HEK293 (cell line): Measurements from ENCODE around the gene ERF.
A peak's percentile ranks its signal among the peaks of the same experiment; 100 is the strongest.

Experiments
- CTCF ChIA-PET: fragments of 350-600 bp; formaldehyde crosslinking; extraction: SDS; loops from one replicate; lab custom pipeline; 2021; ENCODE audit warnings: antibody characterized with exemption; lab: Yijun Ruan, JAX
- POLR2A ChIA-PET: fragments of 300-600 bp; formaldehyde crosslinking; extraction: SDS; loops from one replicate; lab custom pipeline; 2020; ENCODE audit warnings: antibody characterized with exemption, inconsistent platforms; lab: Yijun Ruan, JAX
- H3K27ac ChIP-seq: fragments of 200-500 bp; sonication (Bioruptor generic); 2 replicates; pipeline ENCODE4 v1.5.1; 2014; ENCODE audit warnings: low read depth, low read length, control low read depth, inconsistent platforms; ENCODE audit errors: extremely low read depth
- H3K36me3 ChIP-seq, 2 experiments: fragments of 200-500 bp in 1 of 2; sonication (Bioruptor generic) in 1 of 2; 1 replicate in 1 of 2; 2 replicates in 1 of 2; pipeline ENCODE4 v1.5.1; 2014 to 2017; ENCODE audit warnings: inconsistent platforms in 2 of 2, low read length in 2 of 2; ENCODE audit not compliant: control insufficient read depth in 2 of 2, insufficient read depth in 1 of 2
- H3K4me1 ChIP-seq: fragments of 200-500 bp; sonication (Bioruptor generic); 2 replicates; pipeline ENCODE4 v1.5.1; 2014; ENCODE audit warnings: mild to moderate bottlenecking, low read length, inconsistent platforms; ENCODE audit not compliant: control insufficient read depth, insufficient read depth
- H3K4me3 ChIP-seq: 2 replicates; pipeline ENCODE4 v1.5.1; 2011; ENCODE audit warnings: low read depth, mild to moderate bottlenecking, control low read depth, low read length, moderate library complexity
- H3K9me3 ChIP-seq: fragments of 200-500 bp; sonication (Bioruptor generic); 2 replicates; pipeline ENCODE4 v1.5.1; 2014; ENCODE audit warnings: low read depth, low read length, inconsistent platforms; ENCODE audit not compliant: control insufficient read depth, insufficient read depth
- EGR2 ChIP-seq: fragments of 450-650 bp; formaldehyde crosslinking; IDR thresholded peaks from 2 replicates; pipeline ENCODE4 v1.5.1; 2016; ENCODE audit warnings: low read depth, missing biosample characterization, missing genetic modification characterization
- HOXA7 ChIP-seq: sonication (generic); formaldehyde crosslinking; IDR thresholded peaks from 2 replicates; pipeline ENCODE4 v1.8.1; 2022; ENCODE audit warnings: missing genetic modification reagents, borderline replicate concordance
- SETDB1 ChIP-seq: IDR thresholded peaks from one replicate; pipeline ENCODE4 v1.6.1; 2017; ENCODE audit warnings: mild to moderate bottlenecking, low read length, moderate library complexity, mixed read lengths; ENCODE audit not compliant: insufficient read length
- SP3 ChIP-seq: fragments of 450-650 bp; formaldehyde crosslinking; IDR thresholded peaks from 2 replicates; pipeline ENCODE4 v1.5.1; 2016; ENCODE audit warnings: missing biosample characterization, missing genetic modification characterization
- ZNF16 ChIP-seq: fragments of 450-650 bp; formaldehyde crosslinking; IDR thresholded peaks from 2 replicates; pipeline ENCODE4 v1.5.1; 2016; ENCODE audit warnings: low read depth, missing biosample characterization, missing genetic modification characterization
- ZNF19 ChIP-seq: fragments of 450-650 bp; formaldehyde crosslinking; IDR thresholded peaks from 2 replicates; pipeline ENCODE4; 2016; ENCODE audit warnings: missing biosample characterization, missing genetic modification characterization, low read depth
- ZNF404 ChIP-seq: fragments of 450-650 bp; formaldehyde crosslinking; IDR thresholded peaks from 2 replicates; pipeline ENCODE4 v1.5.1; 2017; ENCODE audit warnings: missing biosample characterization, missing genetic modification characterization
- ZNF510 ChIP-seq: fragments of 450-650 bp; formaldehyde crosslinking; IDR thresholded peaks from 2 replicates; pipeline ENCODE4 v1.5.1; 2018; ENCODE audit warnings: mild to moderate bottlenecking, missing genetic modification characterization, missing biosample characterization; ENCODE audit not compliant: insufficient replicate concordance
- ZNF548 ChIP-seq: fragments of 450-650 bp; formaldehyde crosslinking; IDR thresholded peaks from 2 replicates; pipeline ENCODE4 v1.5.1; 2016; ENCODE audit warnings: missing biosample characterization, missing genetic modification characterization
- ZNF585B ChIP-seq: fragments of 450-650 bp; formaldehyde crosslinking; IDR thresholded peaks from 2 replicates; pipeline ENCODE4 v1.5.1; 2016; ENCODE audit warnings: missing biosample characterization, missing genetic modification characterization
- ZNF596 ChIP-seq: fragments of 450-650 bp; IDR thresholded peaks from 2 replicates; pipeline ENCODE4 v1.5.0; 2018; ENCODE audit warnings: missing biosample characterization, mild to moderate bottlenecking, missing genetic modification characterization, moderate library complexity
- ZNF600 ChIP-seq: fragments of 450-650 bp; formaldehyde crosslinking; IDR thresholded peaks from 2 replicates; pipeline ENCODE4 v1.5.1; 2016; ENCODE audit warnings: missing biosample characterization, missing genetic modification characterization
- ZNF837 ChIP-seq: fragments of 450-650 bp; formaldehyde crosslinking; IDR thresholded peaks from 2 replicates; pipeline ENCODE4 v1.5.1; 2016; ENCODE audit warnings: missing biosample characterization, missing genetic modification characterization
- ZSCAN23 ChIP-seq: fragments of 450-650 bp; formaldehyde crosslinking; IDR thresholded peaks from 2 replicates; pipeline ENCODE4 v1.5.1; 2016; ENCODE audit warnings: missing biosample characterization, missing genetic modification characterization
- TF ChIP-seq, protein P1 (sequence below): fragments of 450-650 bp; formaldehyde crosslinking; IDR thresholded peaks from 2 replicates; pipeline ENCODE4 v1.5.1; 2016; ENCODE audit warnings: missing biosample characterization, missing genetic modification characterization, borderline replicate concordance
- TF ChIP-seq, protein P2 (sequence below): fragments of 450-650 bp; formaldehyde crosslinking; IDR thresholded peaks from 2 replicates; pipeline ENCODE4 v1.5.1; 2016; ENCODE audit warnings: missing biosample characterization, missing genetic modification characterization
- TF ChIP-seq, protein P3 (sequence below): fragments of 450-650 bp; formaldehyde crosslinking; IDR thresholded peaks from 2 replicates; pipeline ENCODE4 v1.5.1; 2017; ENCODE audit warnings: missing biosample characterization, missing genetic modification characterization
- TF ChIP-seq, protein P4 (sequence below): fragments of 450-650 bp; formaldehyde crosslinking; IDR thresholded peaks from 2 replicates; pipeline ENCODE4 v1.5.1; 2017; ENCODE audit warnings: missing biosample characterization, missing genetic modification characterization
- TF ChIP-seq, protein P5 (sequence below): fragments of 450-650 bp; formaldehyde crosslinking; IDR thresholded peaks from 2 replicates; pipeline ENCODE4 v1.5.1; 2016; ENCODE audit warnings: missing biosample characterization, missing genetic modification characterization

ERF gene

DNA sequence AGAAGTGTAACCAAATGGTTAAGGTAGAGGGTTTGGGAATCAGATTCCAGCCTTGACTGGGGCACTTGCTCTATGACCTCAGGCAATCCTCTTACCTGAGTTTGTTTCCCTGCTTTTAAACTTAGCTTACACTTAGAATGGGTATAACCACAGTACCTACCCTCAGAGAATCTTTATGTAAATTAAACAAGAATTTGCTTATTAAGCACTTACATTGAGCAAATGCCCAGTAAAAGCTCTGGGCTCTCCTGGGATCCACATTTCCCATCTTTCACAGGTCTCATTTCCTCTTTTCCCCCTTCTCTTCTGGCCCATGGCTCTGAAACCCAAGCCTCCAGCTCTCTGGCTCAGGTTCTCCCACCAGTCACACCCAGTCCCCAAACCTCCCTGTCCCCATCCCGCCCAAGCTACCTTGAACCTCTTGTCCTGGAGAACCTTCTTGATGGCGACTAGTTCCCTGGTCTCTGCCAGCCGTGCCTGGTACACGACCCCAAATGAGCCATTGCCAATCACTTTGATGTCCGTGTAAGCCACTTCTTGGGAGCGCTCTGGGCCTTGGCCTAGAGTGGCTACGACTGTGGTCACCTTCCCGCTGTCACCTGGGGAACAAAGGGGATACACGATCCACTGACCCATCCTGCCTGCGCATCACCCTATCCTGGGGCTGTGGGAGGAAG, 15.2 kb downstream of the ERF start (continued):
- TF ChIP-seq ZNF404 (no peak), ZNF837 (tag by site-specific recombination) (no peak)
- TF ChIP-seq, protein P1, sequence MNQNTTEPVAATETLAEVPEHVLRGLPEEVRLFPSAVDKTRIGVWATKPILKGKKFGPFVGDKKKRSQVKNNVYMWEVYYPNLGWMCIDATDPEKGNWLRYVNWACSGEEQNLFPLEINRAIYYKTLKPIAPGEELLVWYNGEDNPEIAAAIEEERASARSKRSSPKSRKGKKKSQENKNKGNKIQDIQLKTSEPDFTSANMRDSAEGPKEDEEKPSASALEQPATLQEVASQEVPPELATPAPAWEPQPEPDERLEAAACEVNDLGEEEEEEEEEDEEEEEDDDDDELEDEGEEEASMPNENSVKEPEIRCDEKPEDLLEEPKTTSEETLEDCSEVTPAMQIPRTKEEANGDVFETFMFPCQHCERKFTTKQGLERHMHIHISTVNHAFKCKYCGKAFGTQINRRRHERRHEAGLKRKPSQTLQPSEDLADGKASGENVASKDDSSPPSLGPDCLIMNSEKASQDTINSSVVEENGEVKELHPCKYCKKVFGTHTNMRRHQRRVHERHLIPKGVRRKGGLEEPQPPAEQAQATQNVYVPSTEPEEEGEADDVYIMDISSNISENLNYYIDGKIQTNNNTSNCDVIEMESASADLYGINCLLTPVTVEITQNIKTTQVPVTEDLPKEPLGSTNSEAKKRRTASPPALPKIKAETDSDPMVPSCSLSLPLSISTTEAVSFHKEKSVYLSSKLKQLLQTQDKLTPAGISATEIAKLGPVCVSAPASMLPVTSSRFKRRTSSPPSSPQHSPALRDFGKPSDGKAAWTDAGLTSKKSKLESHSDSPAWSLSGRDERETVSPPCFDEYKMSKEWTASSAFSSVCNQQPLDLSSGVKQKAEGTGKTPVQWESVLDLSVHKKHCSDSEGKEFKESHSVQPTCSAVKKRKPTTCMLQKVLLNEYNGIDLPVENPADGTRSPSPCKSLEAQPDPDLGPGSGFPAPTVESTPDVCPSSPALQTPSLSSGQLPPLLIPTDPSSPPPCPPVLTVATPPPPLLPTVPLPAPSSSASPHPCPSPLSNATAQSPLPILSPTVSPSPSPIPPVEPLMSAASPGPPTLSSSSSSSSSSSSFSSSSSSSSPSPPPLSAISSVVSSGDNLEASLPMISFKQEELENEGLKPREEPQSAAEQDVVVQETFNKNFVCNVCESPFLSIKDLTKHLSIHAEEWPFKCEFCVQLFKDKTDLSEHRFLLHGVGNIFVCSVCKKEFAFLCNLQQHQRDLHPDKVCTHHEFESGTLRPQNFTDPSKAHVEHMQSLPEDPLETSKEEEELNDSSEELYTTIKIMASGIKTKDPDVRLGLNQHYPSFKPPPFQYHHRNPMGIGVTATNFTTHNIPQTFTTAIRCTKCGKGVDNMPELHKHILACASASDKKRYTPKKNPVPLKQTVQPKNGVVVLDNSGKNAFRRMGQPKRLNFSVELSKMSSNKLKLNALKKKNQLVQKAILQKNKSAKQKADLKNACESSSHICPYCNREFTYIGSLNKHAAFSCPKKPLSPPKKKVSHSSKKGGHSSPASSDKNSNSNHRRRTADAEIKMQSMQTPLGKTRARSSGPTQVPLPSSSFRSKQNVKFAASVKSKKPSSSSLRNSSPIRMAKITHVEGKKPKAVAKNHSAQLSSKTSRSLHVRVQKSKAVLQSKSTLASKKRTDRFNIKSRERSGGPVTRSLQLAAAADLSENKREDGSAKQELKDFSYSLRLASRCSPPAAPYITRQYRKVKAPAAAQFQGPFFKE (tag by site-specific recombination) = no peak

DNA sequence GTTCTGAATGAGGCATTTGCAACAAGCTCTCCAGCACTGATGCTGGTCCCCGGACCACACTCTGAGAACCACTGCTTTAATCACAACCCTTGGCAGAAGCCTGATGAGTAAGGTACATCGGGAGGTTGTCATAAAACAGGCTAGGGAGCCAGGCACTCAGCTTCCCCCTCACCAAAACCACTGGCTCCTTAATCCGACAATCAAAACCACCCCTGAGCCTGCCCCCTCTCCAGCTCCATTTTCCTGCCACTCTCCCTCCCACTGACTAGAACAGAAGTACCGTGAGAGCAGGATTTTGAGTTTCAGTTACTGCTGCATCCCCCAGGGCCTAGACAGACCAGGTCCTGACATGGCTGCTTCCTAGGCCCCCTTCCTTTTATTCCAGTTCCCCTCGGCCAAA, 19.7 kb downstream of the ERF start:
- ChIA-PET CTCF (interaction anchor here (0.7 to 2.5 kb wide), 4 partner anchors 8 to 103 kb away, joined by 3 to 9 read pairs (median 4); partner anchors contain the start of gene POU2F2), POLR2A (interaction anchor here (1.0 to 4.0 kb wide), 5 partner anchors 8 to 76 kb away, joined by 3 to 36 read pairs (median 5); partner anchors contain the start of genes GSK3A, PAFAH1B3, PRR19 and ZNF526)
- Histone ChIP-seq H3K4me1 (no peaks in the 10 kb centered on the region), H3K27ac (no peak overlapping the region), H3K4me3 (no peak overlapping the region), H3K36me3 (peaks cover 84 to 94% of the 10 kb centered on the region in 2 experiments), H3K9me3 (no peaks in the 10 kb centered on the region)
- TF ChIP-seq SP3 (tag by site-specific recombination) (no peak), ZNF16 (tag by site-specific recombination) (no peak), ZNF596 (no peak), ZNF585B (tag by site-specific recombination) (no peak), SETDB1 (no peak), HOXA7 (CRISPR knock-in tag) (no peak), EGR2 (peak; percentile 58; the same call in 1 of the 2 replicates), ZNF600 (tag by site-specific recombination) (0 out of 2 replicates have a peak, but pooled peaks have one; percentile 16), ZNF19 (no peak), ZNF510 (no peak), ZSCAN23 (tag by site-specific recombination) (no peak), ZNF548 (tag by site-specific recombination) (no peak)
- TF ChIP-seq, protein P2, sequence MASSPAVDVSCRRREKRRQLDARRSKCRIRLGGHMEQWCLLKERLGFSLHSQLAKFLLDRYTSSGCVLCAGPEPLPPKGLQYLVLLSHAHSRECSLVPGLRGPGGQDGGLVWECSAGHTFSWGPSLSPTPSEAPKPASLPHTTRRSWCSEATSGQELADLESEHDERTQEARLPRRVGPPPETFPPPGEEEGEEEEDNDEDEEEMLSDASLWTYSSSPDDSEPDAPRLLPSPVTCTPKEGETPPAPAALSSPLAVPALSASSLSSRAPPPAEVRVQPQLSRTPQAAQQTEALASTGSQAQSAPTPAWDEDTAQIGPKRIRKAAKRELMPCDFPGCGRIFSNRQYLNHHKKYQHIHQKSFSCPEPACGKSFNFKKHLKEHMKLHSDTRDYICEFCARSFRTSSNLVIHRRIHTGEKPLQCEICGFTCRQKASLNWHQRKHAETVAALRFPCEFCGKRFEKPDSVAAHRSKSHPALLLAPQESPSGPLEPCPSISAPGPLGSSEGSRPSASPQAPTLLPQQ (tag by site-specific recombination) = no peak
- TF ChIP-seq, protein P3, sequence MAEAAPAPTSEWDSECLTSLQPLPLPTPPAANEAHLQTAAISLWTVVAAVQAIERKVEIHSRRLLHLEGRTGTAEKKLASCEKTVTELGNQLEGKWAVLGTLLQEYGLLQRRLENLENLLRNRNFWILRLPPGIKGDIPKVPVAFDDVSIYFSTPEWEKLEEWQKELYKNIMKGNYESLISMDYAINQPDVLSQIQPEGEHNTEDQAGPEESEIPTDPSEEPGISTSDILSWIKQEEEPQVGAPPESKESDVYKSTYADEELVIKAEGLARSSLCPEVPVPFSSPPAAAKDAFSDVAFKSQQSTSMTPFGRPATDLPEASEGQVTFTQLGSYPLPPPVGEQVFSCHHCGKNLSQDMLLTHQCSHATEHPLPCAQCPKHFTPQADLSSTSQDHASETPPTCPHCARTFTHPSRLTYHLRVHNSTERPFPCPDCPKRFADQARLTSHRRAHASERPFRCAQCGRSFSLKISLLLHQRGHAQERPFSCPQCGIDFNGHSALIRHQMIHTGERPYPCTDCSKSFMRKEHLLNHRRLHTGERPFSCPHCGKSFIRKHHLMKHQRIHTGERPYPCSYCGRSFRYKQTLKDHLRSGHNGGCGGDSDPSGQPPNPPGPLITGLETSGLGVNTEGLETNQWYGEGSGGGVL = 0 out of 2 replicates have a peak, but pooled peaks have one; percentile 7
- TF ChIP-seq, protein P4, sequence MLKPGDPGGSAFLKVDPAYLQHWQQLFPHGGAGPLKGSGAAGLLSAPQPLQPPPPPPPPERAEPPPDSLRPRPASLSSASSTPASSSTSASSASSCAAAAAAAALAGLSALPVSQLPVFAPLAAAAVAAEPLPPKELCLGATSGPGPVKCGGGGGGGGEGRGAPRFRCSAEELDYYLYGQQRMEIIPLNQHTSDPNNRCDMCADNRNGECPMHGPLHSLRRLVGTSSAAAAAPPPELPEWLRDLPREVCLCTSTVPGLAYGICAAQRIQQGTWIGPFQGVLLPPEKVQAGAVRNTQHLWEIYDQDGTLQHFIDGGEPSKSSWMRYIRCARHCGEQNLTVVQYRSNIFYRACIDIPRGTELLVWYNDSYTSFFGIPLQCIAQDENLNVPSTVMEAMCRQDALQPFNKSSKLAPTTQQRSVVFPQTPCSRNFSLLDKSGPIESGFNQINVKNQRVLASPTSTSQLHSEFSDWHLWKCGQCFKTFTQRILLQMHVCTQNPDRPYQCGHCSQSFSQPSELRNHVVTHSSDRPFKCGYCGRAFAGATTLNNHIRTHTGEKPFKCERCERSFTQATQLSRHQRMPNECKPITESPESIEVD (tag by site-specific recombination) = no peak
- TF ChIP-seq, protein P5, sequence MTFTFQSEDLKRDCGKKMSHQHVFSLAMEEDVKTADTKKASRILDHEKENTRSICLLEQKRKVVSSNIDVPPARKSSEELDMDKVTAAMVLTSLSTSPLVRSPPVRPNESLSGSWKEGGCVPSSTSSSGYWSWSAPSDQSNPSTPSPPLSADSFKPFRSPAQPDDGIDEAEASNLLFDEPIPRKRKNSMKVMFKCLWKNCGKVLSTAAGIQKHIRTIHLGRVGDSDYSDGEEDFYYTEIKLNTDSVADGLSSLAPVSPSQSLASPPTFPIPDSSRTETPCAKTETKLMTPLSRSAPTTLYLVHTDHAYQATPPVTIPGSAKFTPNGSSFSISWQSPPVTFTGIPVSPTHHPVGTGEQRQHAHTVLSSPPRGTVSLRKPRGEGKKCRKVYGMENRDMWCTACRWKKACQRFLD (tag by site-specific recombination) = no peak
